Uterus (tissue), 4 donors: ENCODE measurements around the gene EMILIN1. TPM values are rescaled to one million over a fixed set of nuclear protein-coding genes. Genes with fewer than 3 reads are reported as not detected.
A peak's percentile ranks its signal among the peaks of the same experiment; 100 is the strongest.

ENCODE experiments used
- DNase-seq, 2 donors: peaks; one replicate each; pipeline ENCODE4 v3.0.0-alpha.2; 2019 to 2020
- H3K27ac ChIP-seq, 2 donors: fragments of 200-600 bp; sonication (generic); 1 replicate in 1 of 2; 2 replicates in 1 of 2; pipeline ENCODE4 v1.5.1; 2016 to 2018
- H3K27me3 ChIP-seq, 2 donors: fragments of 200-600 bp; sonication (generic); one replicate each; pipeline ENCODE4 v1.5.1; 2018 to 2019; ENCODE audit warnings: control low read depth in 1 of 2
- H3K36me3 ChIP-seq, 2 donors: fragments of 200-600 bp; sonication (generic); one replicate each; pipeline ENCODE4 v1.5.1; 2019; ENCODE audit warnings: control low read depth in 1 of 2
- H3K4me1 ChIP-seq, 2 donors: fragments of 200-600 bp; sonication (generic); one replicate each; pipeline ENCODE4 v1.5.1; 2018 to 2019; ENCODE audit warnings: control low read depth in 1 of 2
- H3K4me3 ChIP-seq, 2 donors: fragments of 200-600 bp; sonication (generic); 1 replicate in 1 of 2; 2 replicates in 1 of 2; pipeline ENCODE4 v1.5.1; 2018 to 2019; ENCODE audit warnings: mild to moderate bottlenecking in 1 of 2
- H3K9me3 ChIP-seq, 2 donors: fragments of 200-600 bp; sonication (generic); one replicate each; pipeline ENCODE4 v1.5.1; 2019; ENCODE audit warnings: control low read depth in 1 of 2
- CTCF ChIP-seq, 4 experiments: fragments of 200-600 bp in 2 of 4; fragments of 450-650 bp in 2 of 4; sonication (generic) in 2 of 4; IDR thresholded peaks; one replicate each; pipeline ENCODE4 v1.5.1; 2016 to 2019; ENCODE audit warnings: antibody characterized with exemption in 4 of 4, mild to moderate bottlenecking in 2 of 4, moderate library complexity in 1 of 4
- POLR2A ChIP-seq, 2 donors: fragments of 450-650 bp; IDR thresholded peaks; one replicate each; pipeline ENCODE4 v1.6.1; 2016; ENCODE audit warnings: antibody characterized with exemption in 2 of 2, mild to moderate bottlenecking in 1 of 2, moderate library complexity in 1 of 2
- intact Hi-C: fragments of 100-400 bp; cut with DNase I; formaldehyde crosslinking; loops from one replicate; pipeline ENCODE4 v1.15.1; 2023; ENCODE audit warnings: low total_unique reads
- total RNA-seq, 4 donors: library from RNA; depleted of rRNA in 3 of 4; stranded (reverse); fragments of >200 nt in 3 of 4; gene quantifications; one replicate each; pipeline versions ENCODE4 v1.1.0 to v1.2.4, GENCODE V29; 2014 to 2023
- donor health status: DM: yes; HTN: yes; CAD: no.

Gene EMILIN1
- total RNA-seq, 4 donors from 2014 or later, result 107 to 377 (median 224) TPM

GRCh38 chr2:27070653-27071276 is 7.7 kb upstream of the EMILIN1 start:
- DNase-seq, result no peak
- no peaks in the 10 kb centered on the region for H3K27me3 ChIP-seq
- intact Hi-C loops, result no loop called here
- no peaks in the 10 kb centered on the region for H3K36me3 ChIP-seq
- H3K9me3 ChIP-seq, result no peaks in the 10 kb centered on the region
- H3K27ac ChIP-seq, result peak overlapping the region; percentile 95 to 98
- peak overlapping the region; percentile 78 to 97 for H3K4me3 ChIP-seq
- peaks cover 9 to 10% of the 10 kb centered on the region in 2 donors for H3K4me1 ChIP-seq
- TF ChIP-seq POLR2A (IDR thresholded peaks at IDR 0.05) (no peak), CTCF (IDR thresholded peaks at IDR 0.05) (no peak)

GRCh38 chr2:27071277-27071989 is 7.0 kb upstream of the EMILIN1 start, which contains the start of gene OST4:
TSS of gene OST4 (minus strand) at chr2:27071654.
- Histone ChIP-seq H3K4me1 (peaks cover 9 to 10% of the 10 kb centered on the region in 2 donors), H3K27me3 (no peaks in the 10 kb centered on the region), H3K9me3 (no peaks in the 10 kb centered on the region), H3K36me3 (no peaks in the 10 kb centered on the region), H3K27ac (peak within 1 kb of the TSS; percentile 95 to 98), H3K4me3 (peak within 1 kb of the TSS; percentile 78 to 97)
- TF ChIP-seq CTCF (IDR thresholded peaks at IDR 0.05) (peak in 2 of 4 experiments; percentile 6 to 18), POLR2A (IDR thresholded peaks at IDR 0.05) (peak; percentile 71 to 91)
- DNase-seq, result peak; percentile 92 to 95
- intact Hi-C loops, result no loop called here

GRCh38 chr2:27071990-27072830 is 6.2 kb upstream of the EMILIN1 start:
- H3K36me3 ChIP-seq, result no peaks in the 10 kb centered on the region
- intact Hi-C loops, result no loop called here
- peak overlapping the region; percentile 95 to 98 for H3K27ac ChIP-seq
- no peaks in the 10 kb centered on the region for H3K27me3 ChIP-seq
- peak; percentile 92 to 95 for DNase-seq
- no peaks in the 10 kb centered on the region for H3K9me3 ChIP-seq
- peak overlapping the region; percentile 78 to 97 for H3K4me3 ChIP-seq
- H3K4me1 ChIP-seq, result peaks cover 9 to 10% of the 10 kb centered on the region in 2 donors
- TF ChIP-seq POLR2A (IDR thresholded peaks at IDR 0.05) (peak in 1 of 2 donors; percentile 17), CTCF (IDR thresholded peaks at IDR 0.05) (no peak)

GRCh38 chr2:27072920-27073319 is 5.5 kb upstream of the EMILIN1 start:
- intact Hi-C loops, result no loop called here
- H3K27ac ChIP-seq, result peak overlapping the region; percentile 95 to 98
- no peaks in the 10 kb centered on the region for H3K27me3 ChIP-seq
- DNase-seq, result no peak
- TF ChIP-seq CTCF (IDR thresholded peaks at IDR 0.05) (no peak), POLR2A (IDR thresholded peaks at IDR 0.05) (no peak)
- H3K36me3 ChIP-seq, result no peaks in the 10 kb centered on the region
- H3K9me3 ChIP-seq, result no peaks in the 10 kb centered on the region
- no peak overlapping the region for H3K4me3 ChIP-seq
- H3K4me1 ChIP-seq, result peaks cover 9 to 10% of the 10 kb centered on the region in 2 donors
